SK-N-MC (cell line): ENCODE data around the gene RNF144A.

ENCODE experiments used
- EZH2 ChIP-seq: fragments of 200-600 bp; sonication (generic); IDR thresholded peaks from one replicate; pipeline ENCODE4 v1.6.1; 2017; ENCODE audit warnings: antibody characterized with exemption
- POLR2AphosphoS5 ChIP-seq: IDR thresholded peaks from 2 replicates; pipeline ENCODE4 v1.6.1; 2012; ENCODE audit warnings: mild to moderate bottlenecking, low read depth, low read length, borderline replicate concordance

GRCh38 chr2:6931753-6932152 is 14.5 kb downstream of the RNF144A start:
- TF ChIP-seq POLR2AphosphoS5: no peak
- TF ChIP-seq EZH2: no peak
